ENCODE data around the gene STK10. TPM values are rescaled to one million over a fixed set of nuclear protein-coding genes. Genes with fewer than 3 reads are reported as not detected.

STK10 gene
- polyA plus RNA-seq, 3 donors from 2014 or later = 24.8 to 274 (median 54.9) TPM

DNA sequence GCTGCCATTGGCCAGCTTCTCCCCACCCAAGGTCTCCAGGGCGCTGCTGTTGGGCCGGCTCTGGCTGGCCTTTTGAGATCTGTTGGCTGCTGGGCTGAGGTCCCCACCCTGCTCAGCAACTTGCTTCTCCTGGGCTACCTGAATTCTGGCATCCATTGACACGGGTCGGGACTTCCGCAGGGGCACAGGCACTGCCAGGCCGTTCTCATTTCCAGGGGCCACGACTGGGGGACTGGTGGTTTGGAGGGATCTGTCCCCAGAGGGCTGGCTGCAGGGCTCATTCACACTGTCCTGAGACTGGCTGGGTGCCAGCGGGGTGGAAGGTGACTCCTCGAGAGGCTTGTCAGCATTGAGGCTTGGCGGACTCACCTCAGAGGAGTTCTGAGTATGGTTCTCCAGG lies 94.5 kb downstream of the STK10 start:
- no peaks in the 10 kb centered on the region for H3K9me3 Mint-ChIP-seq
- H3K36me3 Mint-ChIP-seq = peaks cover 20 to 44% (median 22%) of the 10 kb centered on the region in 3 donors
- DNase-seq = no peak
- peaks cover 0 to 39% (median 20%) of the 10 kb centered on the region in 3 donors for H3K27me3 Mint-ChIP-seq (ENCODE audit: low read depth in 3 of 3)
- H3K4me1 Mint-ChIP-seq = peaks cover 18 to 26% of the 10 kb centered on the region in 2 donors
- H3K4me3 Mint-ChIP-seq = no peak overlapping the region
- H3K27ac Mint-ChIP-seq = peak overlapping the region in 1 of 6 donors; percentile 27

- Mint-ChIP-seq H3K27me3 (ENCODE audit: low read depth in 3 of 3) (peaks cover 0 to 36% (median 18%) of the 10 kb centered on the region in 3 donors), H3K27ac (peak overlapping the region in 1 of 6 donors; percentile 23), H3K4me3 (no peak overlapping the region), H3K36me3 (peaks cover 12 to 30% (median 14%) of the 10 kb centered on the region in 3 donors), H3K9me3 (no peaks in the 10 kb centered on the region), H3K4me1 (peaks cover 5 to 11% of the 10 kb centered on the region in 2 donors)
- DNase-seq = no peak
These were observed 95.9 kb downstream of the STK10 start for GRCh38 chr5:172091956-172092732.

- Mint-ChIP-seq H3K4me1 (peaks cover 8 to 16% of the 10 kb centered on the region in 2 donors), H3K4me3 (no peak overlapping the region), H3K36me3 (peaks cover 12 to 31% (median 17%) of the 10 kb centered on the region in 3 donors), H3K27ac (peak overlapping the region; percentile 3 to 70 (median 39)), H3K27me3 (ENCODE audit: low read depth in 3 of 3) (peaks cover 0 to 36% (median 19%) of the 10 kb centered on the region in 3 donors), H3K9me3 (no peaks in the 10 kb centered on the region)
- DNase-seq = no peak
These were observed 97.0 kb downstream of the STK10 start for GRCh38 chr5:172090976-172091547.

DNA sequence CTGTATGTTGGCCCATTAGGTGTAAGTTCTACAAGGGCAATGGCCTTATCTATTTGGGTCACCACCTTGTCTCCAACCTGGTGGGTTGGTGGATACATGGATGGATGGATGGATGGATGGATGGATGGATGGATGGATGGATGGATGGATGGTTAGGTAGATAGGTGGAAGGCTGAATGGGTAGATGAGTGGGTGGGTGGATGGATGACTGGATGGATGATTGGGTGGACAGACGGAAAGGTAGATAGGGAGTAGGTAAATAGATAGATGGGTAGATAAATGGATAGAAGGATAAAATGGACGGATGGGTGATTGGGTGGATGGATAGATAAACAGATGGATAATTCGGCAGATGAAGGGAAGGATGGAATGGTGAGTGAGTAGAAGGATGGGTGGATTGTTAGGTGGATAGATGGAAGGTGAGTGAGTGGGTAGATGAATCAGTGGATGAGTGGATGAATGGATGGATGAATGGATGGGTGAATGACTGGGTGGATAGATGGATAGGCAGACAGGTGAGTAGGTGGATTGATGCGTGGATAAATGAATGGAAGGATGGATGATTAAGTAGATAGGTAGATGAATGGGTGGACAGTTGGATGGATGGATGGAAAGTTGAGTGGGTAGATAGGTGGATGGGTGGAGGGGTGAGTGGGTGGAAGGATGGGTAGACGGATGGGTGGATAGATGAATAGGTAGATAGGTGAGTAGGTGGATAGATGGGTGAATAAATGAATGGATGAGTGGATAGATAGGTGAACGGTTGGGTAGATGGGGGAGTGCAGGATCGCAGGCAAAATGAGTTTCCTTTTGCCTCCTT lies 98.5 kb downstream of the STK10 start:
- Mint-ChIP-seq H3K4me1 (peaks cover 8 to 20% of the 10 kb centered on the region in 2 donors), H3K36me3 (peaks cover 12 to 26% (median 18%) of the 10 kb centered on the region in 3 donors), H3K27ac (peak overlapping the region; percentile 10 to 84 (median 38)), H3K9me3 (no peaks in the 10 kb centered on the region), H3K27me3 (ENCODE audit: low read depth in 3 of 3) (peaks cover 0 to 38% (median 26%) of the 10 kb centered on the region in 3 donors), H3K4me3 (no peak overlapping the region)
- no peak for DNase-seq

GRCh38 chr5:172088801-172089200 lies 99.2 kb downstream of the STK10 start:
- Mint-ChIP-seq H3K4me3 (peak overlapping the region in 1 of 5 donors; percentile 33), H3K4me1 (peaks cover 8 to 20% of the 10 kb centered on the region in 2 donors), H3K9me3 (no peaks in the 10 kb centered on the region), H3K27me3 (ENCODE audit: low read depth in 3 of 3) (peaks cover 0 to 36% (median 26%) of the 10 kb centered on the region in 3 donors), H3K36me3 (peaks cover 12 to 26% (median 18%) of the 10 kb centered on the region in 3 donors), H3K27ac (peak overlapping the region; percentile 19 to 84 (median 38))
- no peak for DNase-seq

- no peak for DNase-seq
- H3K4me3 Mint-ChIP-seq = no peak overlapping the region
These were observed 101.6 kb downstream of the STK10 start for GRCh38 chr5:172086194-172086975.

DNA sequence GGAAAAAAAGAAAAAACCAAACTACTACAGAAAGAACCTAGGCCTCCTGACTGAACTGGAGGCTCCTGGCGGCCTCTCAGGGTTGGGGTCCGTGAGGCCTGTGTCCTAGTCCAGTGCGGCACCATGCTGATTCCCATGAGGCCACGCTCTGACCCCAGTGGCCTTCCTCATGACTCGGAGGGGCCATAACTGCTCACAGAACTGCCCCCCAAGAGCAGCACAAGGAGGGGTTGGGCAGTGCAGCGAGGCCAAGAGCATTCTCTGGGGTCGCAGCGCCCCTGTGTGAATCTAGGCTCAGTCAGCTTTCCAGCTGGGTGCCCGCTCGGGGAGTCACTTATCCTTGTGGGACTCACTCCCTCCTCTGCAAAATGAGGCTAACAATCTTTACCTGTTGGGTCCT lies 102.3 kb downstream of the STK10 start:
- Mint-ChIP-seq H3K9me3 (no peaks in the 10 kb centered on the region), H3K4me3 (no peak overlapping the region), H3K4me1 (peaks cover 8 to 20% of the 10 kb centered on the region in 2 donors), H3K36me3 (peaks cover 17 to 39% (median 29%) of the 10 kb centered on the region in 3 donors), H3K27ac (peak overlapping the region; percentile 51 to 90 (median 86)), H3K27me3 (ENCODE audit: low read depth in 3 of 3) (peaks cover 0 to 39% (median 36%) of the 10 kb centered on the region in 3 donors)
- DNase-seq = no peak

More at GRCh38 chr5:172086194-172086975, 101.6 kb downstream of the STK10 start:
- H3K36me3 Mint-ChIP-seq = peaks cover 17 to 40% (median 29%) of the 10 kb centered on the region in 3 donors
- peak overlapping the region; percentile 51 to 91 (median 86) for H3K27ac Mint-ChIP-seq
- peaks cover 0 to 39% (median 36%) of the 10 kb centered on the region in 3 donors for H3K27me3 Mint-ChIP-seq (ENCODE audit: low read depth in 3 of 3)
- H3K4me1 Mint-ChIP-seq = peaks cover 8 to 20% of the 10 kb centered on the region in 2 donors
- H3K9me3 Mint-ChIP-seq = no peaks in the 10 kb centered on the region

- Mint-ChIP-seq H3K4me3 (no peak overlapping the region), H3K4me1 (peaks cover 21 to 23% of the 10 kb centered on the region in 2 donors), H3K27ac (peak overlapping the region in 2 of 6 donors; percentile 37 to 64), H3K36me3 (peaks cover 12 to 54% (median 40%) of the 10 kb centered on the region in 3 donors), H3K27me3 (ENCODE audit: low read depth in 3 of 3) (peaks cover 2 to 40% (median 24%) of the 10 kb centered on the region in 3 donors), H3K9me3 (no peaks in the 10 kb centered on the region)
- no peak for DNase-seq
These were observed 105.8 kb downstream of the STK10 start for GRCh38 chr5:172082180-172082579.

GRCh38 chr5:172079876-172080275 lies 108.1 kb downstream of the STK10 start:
- Mint-ChIP-seq H3K27ac (peak overlapping the region in 5 of 6 donors; percentile 29 to 69 (median 62)), H3K4me1 (peaks cover 14 to 19% of the 10 kb centered on the region in 2 donors), H3K27me3 (ENCODE audit: low read depth in 3 of 3) (peaks cover 5 to 35% (median 20%) of the 10 kb centered on the region in 3 donors), H3K36me3 (peaks cover 27 to 71% (median 53%) of the 10 kb centered on the region in 3 donors), H3K4me3 (peak overlapping the region in 1 of 5 donors; percentile 40), H3K9me3 (no peaks in the 10 kb centered on the region)
- DNase-seq = no peak

GRCh38 chr5:172078726-172079345 lies 109.2 kb downstream of the STK10 start:
- H3K9me3 Mint-ChIP-seq = no peaks in the 10 kb centered on the region
- H3K27me3 Mint-ChIP-seq (ENCODE audit: low read depth in 3 of 3) = peaks cover 5 to 35% (median 20%) of the 10 kb centered on the region in 3 donors
- H3K4me1 Mint-ChIP-seq = peaks cover 14 to 19% of the 10 kb centered on the region in 2 donors
- H3K4me3 Mint-ChIP-seq = peak overlapping the region in 1 of 5 donors; percentile 27
- H3K36me3 Mint-ChIP-seq = peaks cover 31 to 75% (median 58%) of the 10 kb centered on the region in 3 donors
- peak overlapping the region; percentile 45 to 85 (median 80) for H3K27ac Mint-ChIP-seq
- no peak for DNase-seq

DNA sequence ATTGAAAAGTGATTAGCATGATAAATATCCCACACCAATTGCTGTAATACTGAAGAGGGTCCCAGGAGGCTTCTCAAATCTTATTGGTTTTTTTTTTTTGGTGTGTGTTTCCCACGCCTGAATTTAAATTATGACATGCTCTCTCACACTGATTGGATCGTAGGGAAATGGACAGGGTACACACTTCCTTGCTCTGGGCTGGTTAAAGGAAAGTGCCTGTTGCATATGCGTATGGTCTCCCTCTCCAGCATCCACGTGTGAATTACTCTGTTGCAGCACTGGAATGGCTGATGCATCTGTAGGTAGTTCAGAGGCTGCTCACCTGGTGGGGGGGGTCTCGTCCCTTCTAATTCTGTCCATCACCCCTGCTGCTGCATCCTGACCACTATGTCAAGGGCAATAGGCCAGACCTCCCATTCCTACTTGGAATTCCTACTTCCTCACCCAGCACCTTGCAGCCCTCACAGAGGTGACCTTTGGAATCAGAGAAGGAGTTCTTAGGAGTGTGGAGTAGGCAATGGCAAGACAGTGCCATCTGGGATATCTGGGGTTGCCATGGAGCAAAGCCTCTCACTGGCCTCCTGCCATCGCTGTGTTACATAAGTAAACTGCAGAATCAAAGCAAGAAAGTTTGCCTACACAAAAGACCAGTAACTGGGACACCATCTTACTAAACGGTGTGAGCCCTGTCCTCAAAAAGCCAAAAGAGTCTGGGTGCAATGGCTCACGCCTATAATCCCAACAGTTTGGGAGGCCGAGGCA lies 110.2 kb downstream of the STK10 start:
- Mint-ChIP-seq H3K4me3 (no peak overlapping the region), H3K27ac (peak overlapping the region in 3 of 6 donors; percentile 53 to 66 (median 65)), H3K27me3 (ENCODE audit: low read depth in 3 of 3) (peaks cover 5 to 34% (median 19%) of the 10 kb centered on the region in 3 donors), H3K4me1 (peaks cover 14 to 19% of the 10 kb centered on the region in 2 donors), H3K36me3 (peaks cover 28 to 71% (median 55%) of the 10 kb centered on the region in 3 donors), H3K9me3 (no peaks in the 10 kb centered on the region)
- DNase-seq = no peak

Data from immature natural killer cell (primary cell).